Effector memory CD8-positive, alpha-beta T cell (primary cell): ENCODE measurements around the gene NBEAL2.

Experiments
- ATAC-seq: fragments of 150-1000 bp; cut with Tn5 transposase; replicated peaks from 2 replicates; pipeline ENCODE4 v1.10.0; 2021; ENCODE audit warnings: mild to moderate bottlenecking, moderate library complexity
- DNase-seq, 3 experiments: peaks; one replicate each; pipeline ENCODE4 v3.0.0; 2021
- H3K27ac Mint-ChIP-seq, 2 donors: one replicate each; pipeline ENCODE4 v1.8.0; 2022; ENCODE audit warnings: mild to moderate bottlenecking in 2 of 2, mixed read lengths in 2 of 2, moderate library complexity in 2 of 2
- H3K27me3 Mint-ChIP-seq, 2 donors: one replicate each; pipeline ENCODE4 v1.8.0; 2022; ENCODE audit warnings: mixed read lengths in 2 of 2
- H3K36me3 Mint-ChIP-seq: one replicate; pipeline ENCODE4 v1.8.0; 2022; ENCODE audit warnings: mild to moderate bottlenecking, moderate library complexity, mixed read lengths; ENCODE audit not compliant: insufficient read depth
- H3K4me1 Mint-ChIP-seq, 2 donors: one replicate each; pipeline ENCODE4 v1.8.0; 2022; ENCODE audit warnings: low read depth in 2 of 2, mixed read lengths in 2 of 2
- H3K4me3 Mint-ChIP-seq, 2 donors: one replicate each; pipeline ENCODE4 v1.8.0; 2022; ENCODE audit warnings: mild to moderate bottlenecking in 2 of 2, mixed read lengths in 2 of 2, moderate library complexity in 2 of 2
- H3K9me3 Mint-ChIP-seq, 2 donors: one replicate each; pipeline ENCODE4 v1.8.0; 2022; ENCODE audit warnings: mixed read lengths in 2 of 2

Gene NBEAL2

GRCh38 chr3:46950177-46950576 lies 29.3 kb upstream of the NBEAL2 start:
- no peaks in the 10 kb centered on the region for H3K9me3 Mint-ChIP-seq
- H3K4me3 Mint-ChIP-seq: peak overlapping the region; percentile 81 to 83
- peaks cover 89 to 92% of the 10 kb centered on the region in 2 donors for H3K4me1 Mint-ChIP-seq
- ATAC-seq (no peak), DNase-seq (no peak)
- peak overlapping the region; percentile 98 to 100 for H3K27ac Mint-ChIP-seq
- peaks cover 45% of the 10 kb centered on the region for H3K36me3 Mint-ChIP-seq
- H3K27me3 Mint-ChIP-seq: no peaks in the 10 kb centered on the region

GRCh38 chr3:46950650-46951241 lies 28.7 kb upstream of the NBEAL2 start:
- Mint-ChIP-seq H3K4me1 (peaks cover 89 to 92% of the 10 kb centered on the region in 2 donors), H3K27ac (peak overlapping the region in 1 of 2 donors; percentile 100), H3K9me3 (no peaks in the 10 kb centered on the region), H3K36me3 (peaks cover 45% of the 10 kb centered on the region), H3K27me3 (no peaks in the 10 kb centered on the region), H3K4me3 (peak overlapping the region in 1 of 2 donors; percentile 11)
- DNase-seq (no peak), ATAC-seq (no peak)

DNA sequence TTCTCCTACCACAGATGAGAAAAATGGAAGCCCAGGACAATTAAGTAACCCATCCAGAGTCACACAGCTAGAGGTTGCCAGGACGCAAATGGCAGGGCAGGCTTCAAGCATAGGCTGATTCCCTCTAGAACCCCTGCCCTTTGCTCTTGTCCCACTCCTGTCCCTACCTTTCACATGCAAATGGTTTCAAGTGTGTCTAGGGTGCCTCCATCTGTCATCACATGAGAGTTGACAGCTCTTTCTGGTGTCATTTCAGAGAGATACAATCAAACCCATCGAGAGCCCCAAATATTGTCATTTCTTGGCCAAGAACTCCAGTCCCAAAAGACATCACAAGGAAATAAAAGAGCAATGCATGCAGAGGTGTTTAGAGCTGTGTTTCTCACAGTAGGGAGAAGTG lies 26.7 kb upstream of the NBEAL2 start:
- H3K27ac Mint-ChIP-seq: peak overlapping the region; percentile 84 to 94
- H3K4me3 Mint-ChIP-seq: peak overlapping the region; percentile 71 to 77
- H3K4me1 Mint-ChIP-seq: peaks cover 82 to 84% of the 10 kb centered on the region in 2 donors
- H3K9me3 Mint-ChIP-seq: no peaks in the 10 kb centered on the region
- H3K27me3 Mint-ChIP-seq: no peaks in the 10 kb centered on the region
- peaks cover 39% of the 10 kb centered on the region for H3K36me3 Mint-ChIP-seq
- ATAC-seq: no peak
- DNase-seq: no peak

DNA sequence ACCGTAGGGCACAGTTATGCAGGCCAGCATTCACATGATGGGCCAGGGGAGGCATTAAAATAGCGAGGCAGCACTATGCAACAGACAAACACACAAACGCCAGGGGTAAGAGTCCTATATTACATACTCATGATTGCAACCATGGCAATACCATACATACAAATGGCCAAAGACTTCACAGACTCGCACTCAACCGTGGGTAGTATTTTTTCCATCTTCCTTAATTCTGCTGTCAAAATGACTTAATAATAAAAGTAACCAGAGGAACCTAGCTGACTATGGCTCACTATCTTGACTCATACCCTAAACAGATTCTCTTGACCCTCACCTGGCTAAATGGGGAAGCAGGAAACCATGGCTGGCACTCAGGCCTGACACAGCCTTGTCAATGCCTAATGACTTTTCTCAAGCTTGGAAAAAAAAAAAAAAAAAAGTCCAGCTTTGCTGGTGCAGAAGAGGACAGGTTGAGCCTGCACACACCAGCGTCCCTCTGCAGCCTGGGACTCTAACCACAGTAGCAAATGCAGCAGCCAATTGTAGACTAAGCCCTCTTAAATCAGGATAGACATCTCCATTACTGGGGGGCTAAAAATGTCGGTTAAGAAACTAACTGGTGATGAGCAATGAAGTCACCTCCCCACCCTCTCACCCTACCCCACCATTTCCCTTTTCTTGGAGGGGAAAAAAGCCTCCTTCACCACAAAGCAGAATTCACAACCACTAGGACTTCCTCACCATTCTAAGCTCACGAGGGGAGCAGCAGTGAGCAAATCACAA lies 26.0 kb upstream of the NBEAL2 start:
- Mint-ChIP-seq H3K9me3 (no peaks in the 10 kb centered on the region), H3K4me3 (peak overlapping the region; percentile 71 to 77), H3K27me3 (no peaks in the 10 kb centered on the region), H3K4me1 (peaks cover 79% of the 10 kb centered on the region in 2 donors), H3K36me3 (peaks cover 32% of the 10 kb centered on the region), H3K27ac (peak overlapping the region; percentile 84 to 94)
- DNase-seq: no peak
- ATAC-seq: peak; percentile 49

- Mint-ChIP-seq H3K27me3 (no peaks in the 10 kb centered on the region), H3K36me3 (peaks cover 32% of the 10 kb centered on the region), H3K4me3 (peak overlapping the region; percentile 71 to 77), H3K4me1 (peaks cover 79% of the 10 kb centered on the region in 2 donors), H3K27ac (peak overlapping the region; percentile 84 to 94), H3K9me3 (no peaks in the 10 kb centered on the region)
- no peak for ATAC-seq
- no peak for DNase-seq
These were observed 25.3 kb upstream of the NBEAL2 start for GRCh38 chr3:46954178-46954577.

GRCh38 chr3:46955157-46955556 lies 24.3 kb upstream of the NBEAL2 start:
- ATAC-seq: no peak

DNA sequence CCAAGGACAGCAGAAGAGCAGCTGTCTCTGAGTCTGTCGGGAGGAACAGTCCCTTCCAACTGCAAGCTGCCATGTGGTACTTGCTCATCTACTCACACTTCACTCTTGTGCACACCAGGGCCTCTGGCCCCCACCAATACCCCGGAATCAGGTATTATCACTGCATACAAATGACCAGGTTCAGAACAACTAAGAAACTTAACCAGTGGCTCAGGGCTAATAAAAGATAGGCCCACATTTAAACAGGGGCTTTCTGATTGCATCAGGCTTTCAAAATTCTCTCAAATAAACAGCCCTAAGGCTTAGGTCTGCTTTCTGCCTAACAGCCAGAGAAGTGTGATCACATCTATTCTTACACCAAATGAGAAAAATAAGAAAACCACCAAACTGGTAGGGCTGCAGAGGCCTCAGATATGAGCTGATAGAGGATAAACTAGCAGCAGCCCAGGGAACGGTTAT lies 23.6 kb upstream of the NBEAL2 start:
- Mint-ChIP-seq H3K4me3 (peak overlapping the region; percentile 71 to 77), H3K4me1 (peaks cover 81 to 83% of the 10 kb centered on the region in 2 donors), H3K36me3 (peaks cover 29% of the 10 kb centered on the region), H3K9me3 (no peaks in the 10 kb centered on the region), H3K27ac (peak overlapping the region; percentile 84 to 94), H3K27me3 (no peaks in the 10 kb centered on the region)
- peak; percentile 38 for ATAC-seq
- DNase-seq: peak in 2 of 3 experiments; percentile 19 to 42

More at GRCh38 chr3:46955157-46955556, 24.3 kb upstream of the NBEAL2 start:
- H3K9me3 Mint-ChIP-seq: no peaks in the 10 kb centered on the region
- peaks cover 80 to 81% of the 10 kb centered on the region in 2 donors for H3K4me1 Mint-ChIP-seq
- DNase-seq: no peak
- no peaks in the 10 kb centered on the region for H3K27me3 Mint-ChIP-seq
- peak overlapping the region; percentile 84 to 94 for H3K27ac Mint-ChIP-seq
- H3K4me3 Mint-ChIP-seq: peak overlapping the region; percentile 71 to 77
- peaks cover 29% of the 10 kb centered on the region for H3K36me3 Mint-ChIP-seq

GRCh38 chr3:46957092-46957820 lies 22.2 kb upstream of the NBEAL2 start:
- peaks cover 26% of the 10 kb centered on the region for H3K36me3 Mint-ChIP-seq
- peak overlapping the region; percentile 84 to 94 for H3K27ac Mint-ChIP-seq
- H3K4me3 Mint-ChIP-seq: peak overlapping the region; percentile 18 to 34
- no peaks in the 10 kb centered on the region for H3K9me3 Mint-ChIP-seq
- ATAC-seq (no peak), DNase-seq (no peak)
- peaks cover 83 to 84% of the 10 kb centered on the region in 2 donors for H3K4me1 Mint-ChIP-seq
- H3K27me3 Mint-ChIP-seq: no peaks in the 10 kb centered on the region

- no peak for ATAC-seq
- Mint-ChIP-seq H3K4me3 (peak overlapping the region; percentile 28 to 61), H3K4me1 (peaks cover 75 to 78% of the 10 kb centered on the region in 2 donors), H3K36me3 (peaks cover 18% of the 10 kb centered on the region), H3K9me3 (no peaks in the 10 kb centered on the region), H3K27me3 (no peaks in the 10 kb centered on the region), H3K27ac (peak overlapping the region; percentile 84 to 94)
- DNase-seq: no peak
These were observed 20.9 kb upstream of the NBEAL2 start for GRCh38 chr3:46958467-46959160.

- no peaks in the 10 kb centered on the region for H3K9me3 Mint-ChIP-seq
- DNase-seq (peak; percentile 52 to 55 (median 54)), ATAC-seq (peak; percentile 82)
- H3K27me3 Mint-ChIP-seq: no peaks in the 10 kb centered on the region
- peak overlapping the region; percentile 28 to 61 for H3K4me3 Mint-ChIP-seq
- H3K4me1 Mint-ChIP-seq: peaks cover 69 to 73% of the 10 kb centered on the region in 2 donors
- H3K36me3 Mint-ChIP-seq: peaks cover 18% of the 10 kb centered on the region
- H3K27ac Mint-ChIP-seq: peak overlapping the region; percentile 84 to 94
These were observed 20.3 kb upstream of the NBEAL2 start for GRCh38 chr3:46959161-46959511.

DNA sequence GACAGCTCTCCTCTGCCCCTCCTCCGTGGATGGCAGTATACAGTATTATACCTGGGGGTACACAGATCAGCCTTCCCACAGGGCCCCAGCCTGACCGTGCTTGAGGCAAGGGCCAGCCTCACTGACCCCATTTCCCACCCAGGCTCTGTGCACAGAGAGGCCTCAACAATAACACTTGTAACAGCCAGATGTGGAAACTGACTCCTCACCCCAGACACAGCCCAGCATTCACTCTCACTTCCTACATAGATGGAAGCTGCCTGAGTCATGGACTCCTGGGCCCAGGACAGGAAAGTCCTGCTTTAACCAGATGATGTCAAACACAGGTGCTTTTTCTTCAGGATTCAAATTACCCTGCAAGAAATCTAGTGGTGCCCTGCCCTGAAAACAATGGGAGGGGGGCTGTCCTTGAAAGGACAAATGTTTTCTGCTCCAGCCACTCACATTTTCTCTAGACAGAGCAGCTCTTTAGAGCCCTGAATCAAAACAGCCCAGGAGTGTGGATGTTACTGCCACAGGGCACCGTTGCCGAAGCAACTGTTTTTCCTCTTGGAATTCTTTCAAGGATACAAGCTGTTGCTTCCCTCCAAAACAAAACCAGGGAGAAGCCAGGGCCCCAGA lies 19.3 kb upstream of the NBEAL2 start:
- Mint-ChIP-seq H3K36me3 (peaks cover 18% of the 10 kb centered on the region), H3K27ac (peak overlapping the region; percentile 84 to 94), H3K4me3 (peak overlapping the region; percentile 54 to 61), H3K27me3 (no peaks in the 10 kb centered on the region), H3K9me3 (no peaks in the 10 kb centered on the region), H3K4me1 (peaks cover 61 to 65% of the 10 kb centered on the region in 2 donors)
- DNase-seq: no peak
- no peak for ATAC-seq

DNA sequence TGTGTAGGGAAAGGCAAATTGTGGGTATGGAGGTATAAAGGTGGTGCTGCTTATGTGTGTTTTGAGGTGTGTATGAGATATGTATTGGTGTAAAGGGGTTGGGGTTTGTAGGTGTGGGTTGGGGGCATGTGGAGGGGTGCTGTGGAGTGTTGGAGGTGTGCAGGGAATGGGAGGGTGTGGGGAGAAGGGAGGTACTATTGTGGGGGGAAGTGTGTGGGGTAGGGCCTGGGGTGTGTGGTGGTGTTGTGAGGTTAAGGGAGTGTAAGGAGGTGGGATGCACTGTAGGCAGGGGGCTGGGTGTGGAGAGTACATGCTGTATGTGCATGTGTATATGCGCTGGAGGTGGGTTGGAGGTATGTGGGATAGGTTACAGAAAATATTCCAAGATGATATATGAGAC lies 18.6 kb upstream of the NBEAL2 start:
- peak overlapping the region; percentile 47 to 54 for H3K4me3 Mint-ChIP-seq
- H3K27me3 Mint-ChIP-seq: no peaks in the 10 kb centered on the region
- no peaks in the 10 kb centered on the region for H3K9me3 Mint-ChIP-seq
- no peak for DNase-seq
- peaks cover 61 to 65% of the 10 kb centered on the region in 2 donors for H3K4me1 Mint-ChIP-seq
- peaks cover 18% of the 10 kb centered on the region for H3K36me3 Mint-ChIP-seq
- peak overlapping the region; percentile 84 to 94 for H3K27ac Mint-ChIP-seq
- ATAC-seq: no peak
